Activated CD8-positive, alpha-beta memory T cell treated with anti-CD3 and anti-CD28 coated beads for 36 hours (primary cell): Measurements from ENCODE around the gene NUP43. TPM values are rescaled to one million over a fixed set of nuclear protein-coding genes. Genes with fewer than 3 reads are reported as not detected.
"Not testable (repeated sequence)": the region's sequence is repeated elsewhere in the genome, so short reads cannot be mapped to it uniquely, and the experiment has no call there.

Experiments used
- CTCF ChIA-PET: fragments of 350-600 bp; sonication (Branson Sonifier 250); formaldehyde crosslinking; loops from one replicate; lab custom pipeline; 2021; ENCODE audit warnings: antibody characterized with exemption; lab: Charles Lee
- POLR2A ChIA-PET: fragments of 350-600 bp; sonication (Branson Sonifier 250); formaldehyde crosslinking; loops from one replicate; lab custom pipeline; 2021; ENCODE audit warnings: antibody characterized with exemption; lab: Charles Lee
- total RNA-seq, 2 experiments: library from RNA; stranded (reverse); gene quantifications; one replicate each; pipeline ENCODE4 v1.2.3, GENCODE V29; 2021

The NUP43 gene
- total RNA-seq, 2 experiments from 2014 or later = 87.4 to 89.3 TPM

DNA sequence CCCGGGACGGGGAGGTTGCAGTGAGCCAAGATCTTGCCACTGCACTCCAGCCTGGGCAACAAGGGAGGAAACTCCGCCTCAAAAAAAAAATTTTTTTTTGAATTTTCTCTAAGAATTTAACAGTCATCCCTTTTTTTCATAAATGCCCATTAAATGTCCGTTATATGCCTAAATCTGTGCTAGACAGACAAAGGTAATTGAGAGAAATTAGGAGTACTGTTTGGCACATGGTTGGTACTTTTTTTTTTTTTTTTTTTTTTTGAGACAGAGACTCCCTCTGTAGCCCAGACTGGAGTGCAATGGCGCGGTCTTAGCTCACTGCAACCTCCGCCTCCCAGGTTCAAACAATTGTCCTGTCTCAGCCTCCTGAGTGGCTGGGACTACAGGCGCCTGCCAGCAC lies 4.9 kb upstream of the NUP43 start:
- ChIA-PET CTCF (interaction anchor here (0.8 to 1.0 kb wide), 2 partner anchors 47 to 121 kb away, joined by 3 to 4 read pairs; no protein-coding TSS in a partner anchor), POLR2A (no interaction called here)

DNA sequence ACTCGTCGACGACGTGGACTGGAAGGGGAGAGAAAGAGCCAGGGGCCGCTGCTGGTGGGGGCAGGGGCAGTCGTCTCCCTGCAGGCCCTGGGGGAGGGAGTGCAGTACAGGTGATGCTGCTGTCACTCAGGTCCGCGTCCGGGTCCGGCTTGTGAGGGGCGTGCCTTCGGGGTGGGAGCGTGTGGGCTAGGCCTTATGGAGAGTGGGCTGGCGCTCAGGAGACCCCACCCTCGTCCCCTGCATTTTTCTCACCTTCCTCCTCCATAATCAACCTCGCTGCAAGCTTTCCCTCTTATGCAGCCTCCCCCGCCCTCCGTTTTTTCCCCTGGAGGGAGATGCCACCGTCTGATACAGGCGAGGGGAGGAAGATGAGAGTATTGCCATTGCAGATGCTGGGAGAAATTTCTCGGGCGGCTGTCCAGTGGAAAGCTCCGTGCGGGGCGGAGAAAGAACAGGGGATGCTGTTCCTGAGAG lies 3.8 kb upstream of the NUP43 start:
- POLR2A ChIA-PET = interaction anchor here (0.6 to 1.7 kb wide), 3 partner anchors 27 to 184 kb away, joined by 3 to 7 read pairs (median 4); partner anchors contain the start of genes GINM1 and LATS1
- CTCF ChIA-PET = interaction anchor here (1.0 kb wide), 1 partner anchor 46 kb away, joined by 4 read pairs; no protein-coding TSS in a partner anchor

DNA sequence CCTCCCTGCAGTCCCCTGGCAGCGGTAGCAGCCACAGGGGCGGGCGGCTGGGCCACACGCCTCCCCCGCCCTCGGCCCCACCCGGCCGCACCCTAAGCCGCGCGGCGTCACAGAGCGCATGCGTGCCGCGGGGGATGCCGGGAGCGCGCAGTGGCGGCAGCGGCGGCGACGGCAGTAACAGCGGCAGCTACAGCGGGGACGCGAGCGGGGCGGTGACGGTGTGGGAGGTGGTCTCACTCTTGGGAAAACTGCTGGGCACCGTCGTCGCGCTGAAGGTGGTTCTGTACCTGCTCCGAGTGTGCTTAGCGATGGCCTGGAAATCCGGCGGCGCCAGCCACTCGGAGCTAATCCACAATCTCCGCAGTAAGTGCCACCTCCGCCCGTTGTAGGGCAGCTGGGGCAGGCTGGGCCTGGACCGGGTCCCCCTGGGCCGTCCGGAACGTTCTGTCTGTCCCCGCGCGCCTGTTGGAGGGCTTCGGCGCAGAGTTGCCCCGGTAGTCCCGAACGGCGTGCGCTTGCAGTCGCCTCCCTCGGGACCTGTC lies 3.3 kb upstream of the NUP43 start, which contains the start of gene PCMT1:
Gene PCMT1 (plus strand): TSS at position 148 of the 542 bp plus-strand sequence. CDS start 161 bp downstream, at position 309.
- ChIA-PET CTCF (no interaction called here), POLR2A (interaction anchor here (1.3 to 1.7 kb wide), 2 partner anchors 32 to 184 kb away, joined by 3 to 7 read pairs; partner anchors contain the start of genes GINM1 and LATS1)

DNA sequence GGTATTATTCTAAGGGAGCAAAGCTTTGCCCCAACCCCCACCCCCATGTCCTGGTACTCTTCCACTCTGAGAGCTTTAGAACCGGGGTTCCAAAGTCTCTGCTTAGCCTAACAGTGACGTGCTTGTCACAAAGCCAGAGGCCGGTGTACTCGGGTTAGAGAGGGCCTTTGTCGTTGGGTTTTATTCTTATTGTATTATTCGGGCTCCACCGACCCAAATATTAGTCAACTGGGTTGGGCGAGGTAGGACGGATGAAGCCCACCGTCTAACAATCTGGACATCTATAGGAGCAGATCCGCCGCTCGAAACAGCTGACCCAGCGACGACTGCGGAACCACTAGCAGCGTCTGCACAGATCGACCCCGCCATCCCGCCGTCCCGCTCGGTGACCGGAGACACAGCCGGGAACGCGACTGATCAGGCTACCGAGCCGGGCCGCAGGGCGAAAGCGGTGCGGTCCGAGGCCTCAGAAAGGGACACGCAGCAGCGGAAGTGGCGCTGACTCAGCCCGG lies 2.8 kb upstream of the NUP43 start:
- POLR2A ChIA-PET = interaction anchor here (1.7 kb wide), 1 partner anchor 31 kb away, joined by 7 read pairs; the partner anchor contains the start of gene LATS1
- CTCF ChIA-PET = interaction anchor here (0.6 kb wide), 1 partner anchor 22 kb away, joined by 3 read pairs; no protein-coding TSS in a partner anchor

DNA sequence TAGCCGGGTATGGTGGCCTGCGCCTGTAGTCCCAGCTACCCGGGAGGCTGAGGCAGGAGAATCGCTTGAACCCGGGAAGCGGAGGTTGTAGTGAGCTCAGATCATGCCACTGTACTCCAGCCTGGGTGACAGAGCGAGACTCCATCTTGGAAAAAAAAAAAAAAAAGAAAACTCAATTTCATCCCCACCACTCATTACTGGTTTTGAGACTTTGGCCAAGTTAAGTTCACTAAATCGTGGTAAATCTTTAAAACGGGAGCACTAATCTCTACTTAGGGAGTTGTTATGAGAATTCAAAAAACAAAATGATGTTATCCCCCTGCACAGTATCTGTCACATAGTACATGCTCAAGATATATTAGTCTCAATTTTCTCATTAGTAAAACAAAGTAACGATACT lies 1.1 kb downstream of the NUP43 start:
- POLR2A ChIA-PET = not testable (repeated sequence)
- CTCF ChIA-PET = interaction anchor here (0.9 to 1.5 kb wide), 2 partner anchors 9 to 12 kb away, joined by 3 read pairs; no protein-coding TSS in a partner anchor

DNA sequence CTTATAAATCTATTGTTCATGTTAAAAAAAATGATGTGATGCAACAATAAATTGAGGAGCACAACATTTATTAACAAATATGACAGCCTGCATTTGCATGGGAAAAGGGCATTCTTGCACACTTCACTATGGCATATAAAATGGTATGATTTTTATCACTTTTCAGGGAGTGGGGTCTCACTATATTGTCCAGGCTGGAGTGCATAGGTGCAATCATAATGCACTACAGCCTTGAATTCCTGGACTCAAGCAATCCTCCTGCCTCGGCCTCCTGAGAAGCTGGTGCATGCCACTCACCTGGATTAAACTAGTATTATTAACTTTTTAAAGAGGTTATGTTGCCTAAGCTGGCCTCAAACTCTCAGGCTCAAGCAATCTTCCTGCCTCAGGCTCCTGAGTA lies 11.4 kb downstream of the NUP43 start:
- ChIA-PET POLR2A (interaction anchor here (0.7 kb wide), 1 partner anchor 8 kb away, joined by 4 read pairs; no protein-coding TSS in a partner anchor), CTCF (interaction anchor here (0.7 kb wide), 1 partner anchor 19 kb away, joined by 3 read pairs; no protein-coding TSS in a partner anchor)

DNA sequence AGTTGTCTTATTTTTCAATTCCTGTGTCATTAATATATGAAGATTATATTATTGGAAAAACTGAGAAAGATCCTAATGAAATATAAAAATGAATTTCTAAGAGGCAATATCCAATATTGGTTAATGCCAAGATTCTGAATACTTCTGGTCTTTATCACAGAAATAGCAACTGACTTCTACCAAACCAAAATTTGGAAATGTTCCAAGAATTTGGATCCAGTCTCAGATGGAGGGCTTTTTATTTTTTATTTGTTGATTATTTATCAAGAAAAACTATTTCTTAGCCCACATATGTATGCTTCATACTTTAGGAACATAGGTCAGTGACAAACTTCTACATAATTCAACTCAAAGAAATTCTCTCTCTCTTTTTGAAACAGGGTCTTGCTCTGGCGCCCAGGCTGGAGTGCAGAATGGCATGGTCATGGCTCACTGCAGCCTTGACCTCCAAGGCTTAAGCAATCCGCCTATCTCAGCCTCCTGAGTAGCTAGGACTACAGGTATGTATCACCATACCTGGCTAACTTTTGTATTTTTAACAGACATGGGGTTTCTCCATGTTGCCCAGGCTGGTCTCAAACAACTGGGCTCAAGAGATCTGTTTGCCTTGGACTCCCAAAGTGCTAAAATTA lies 13.1 kb downstream of the NUP43 start:
- CTCF ChIA-PET = no interaction called here
- POLR2A ChIA-PET = no interaction called here

DNA sequence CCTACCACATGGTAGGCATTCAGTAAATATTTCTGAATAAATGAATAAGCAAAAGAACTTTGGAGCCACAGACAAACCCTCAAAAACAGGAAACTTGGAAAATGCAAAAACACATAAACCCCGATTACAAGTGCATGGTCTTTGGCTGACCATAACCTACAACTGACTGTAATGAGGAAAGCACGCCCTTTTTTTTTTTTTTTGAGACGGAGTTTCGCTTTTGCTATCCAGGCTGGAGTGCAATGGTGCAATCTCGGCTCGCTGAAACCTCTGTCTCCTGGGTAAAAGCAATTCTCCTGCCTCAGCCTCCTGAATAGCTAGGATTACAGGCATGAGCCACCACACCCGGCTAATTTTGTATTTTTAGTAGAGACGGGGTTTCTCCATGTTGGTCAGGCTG lies 16.5 kb downstream of the NUP43 start:
- ChIA-PET CTCF (interaction anchor here (0.5 kb wide), 1 partner anchor 1443 kb away, joined by 3 read pairs; no protein-coding TSS in a partner anchor), POLR2A (no interaction called here)

DNA sequence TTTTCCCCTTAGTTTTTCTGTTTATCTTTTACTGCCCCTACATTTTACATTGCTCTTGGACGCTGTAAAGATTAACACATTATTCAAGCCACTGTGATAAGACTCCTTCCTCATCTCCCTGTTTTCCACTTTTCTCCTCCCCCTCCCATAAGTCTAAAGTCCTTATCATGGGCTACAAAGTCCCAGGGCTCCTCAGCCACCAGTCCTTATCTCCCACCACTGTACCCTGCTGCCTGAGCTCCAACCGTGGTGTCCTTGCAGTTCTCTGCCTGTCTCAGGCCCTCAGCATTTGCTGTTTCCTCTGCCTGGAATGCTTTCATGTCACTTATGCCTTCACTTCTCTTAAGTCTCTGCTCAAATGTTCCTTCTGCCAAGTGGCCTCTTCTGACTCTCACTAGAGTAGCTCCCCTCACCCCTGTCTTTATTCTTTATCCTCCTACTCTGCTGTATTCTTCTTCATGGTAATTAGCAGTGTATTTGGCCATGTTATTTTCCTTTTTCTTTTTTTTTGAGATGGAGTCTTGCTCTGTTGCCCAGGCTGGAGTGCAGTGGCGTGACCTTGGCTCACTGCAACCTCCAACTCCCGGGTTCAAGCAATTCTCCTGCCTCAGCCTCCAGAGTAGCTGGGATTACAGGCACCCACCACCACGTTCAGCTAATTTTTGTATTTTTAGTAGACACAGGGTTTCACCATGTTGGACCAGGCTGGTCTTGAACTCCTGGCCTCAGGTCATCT lies 17.7 kb downstream of the NUP43 start:
- POLR2A ChIA-PET = no interaction called here

DNA sequence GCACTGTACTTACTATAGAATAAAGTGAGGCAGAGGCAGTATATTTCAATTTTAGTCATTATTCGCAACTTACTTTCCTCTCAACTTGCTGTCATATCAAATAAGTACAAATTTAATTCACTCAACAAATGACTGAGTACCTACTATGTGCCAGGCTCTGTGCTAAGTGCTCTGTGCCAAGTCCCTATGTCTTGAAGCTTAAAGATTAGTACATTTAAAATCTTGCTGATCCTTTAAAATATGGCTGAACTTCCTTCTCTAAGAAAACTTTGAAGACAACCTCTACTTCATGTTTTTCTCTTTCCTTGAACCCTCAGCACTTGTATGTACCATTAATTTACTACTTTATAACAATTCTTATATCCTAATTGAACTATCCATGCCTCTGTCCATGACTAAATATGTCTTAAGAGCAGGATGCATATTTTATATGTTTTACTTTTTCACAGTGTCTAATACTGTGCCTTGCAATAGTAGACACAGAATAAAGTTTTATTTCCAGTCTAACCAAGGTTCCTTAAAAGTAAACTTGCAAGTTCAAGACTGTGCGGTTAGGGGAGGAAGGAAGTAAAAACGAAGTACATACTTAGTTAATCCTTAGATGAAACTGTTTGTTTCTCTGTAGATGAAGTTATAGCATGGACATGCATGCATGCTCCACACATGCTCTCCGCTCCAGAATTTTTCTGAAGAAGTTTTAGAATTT lies 18.4 kb downstream of the NUP43 start:
- CTCF ChIA-PET = no interaction called here
- POLR2A ChIA-PET = no interaction called here

More for the DNA sequence above, 17.7 kb downstream of the NUP43 start:
- CTCF ChIA-PET = no interaction called here

DNA sequence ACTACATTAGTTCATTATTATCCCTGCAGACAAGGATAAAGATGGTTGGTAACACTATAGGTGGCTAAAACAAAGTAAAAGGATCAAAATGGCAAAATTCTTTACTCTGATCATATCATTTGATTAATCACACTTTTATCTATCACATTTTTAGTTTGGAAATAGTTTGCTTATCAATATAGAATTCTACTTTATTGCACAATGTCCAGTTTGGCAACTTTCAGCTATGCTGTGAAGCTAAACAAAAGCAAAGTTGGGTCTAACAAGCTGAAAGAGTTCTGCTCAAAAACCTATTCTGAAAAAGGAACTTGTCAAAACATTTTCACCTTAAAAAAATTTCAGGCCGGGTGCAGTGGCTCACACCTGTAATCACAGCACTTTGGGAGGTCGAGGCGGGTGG lies 20.5 kb downstream of the NUP43 start:
- CTCF ChIA-PET = no interaction called here

DNA sequence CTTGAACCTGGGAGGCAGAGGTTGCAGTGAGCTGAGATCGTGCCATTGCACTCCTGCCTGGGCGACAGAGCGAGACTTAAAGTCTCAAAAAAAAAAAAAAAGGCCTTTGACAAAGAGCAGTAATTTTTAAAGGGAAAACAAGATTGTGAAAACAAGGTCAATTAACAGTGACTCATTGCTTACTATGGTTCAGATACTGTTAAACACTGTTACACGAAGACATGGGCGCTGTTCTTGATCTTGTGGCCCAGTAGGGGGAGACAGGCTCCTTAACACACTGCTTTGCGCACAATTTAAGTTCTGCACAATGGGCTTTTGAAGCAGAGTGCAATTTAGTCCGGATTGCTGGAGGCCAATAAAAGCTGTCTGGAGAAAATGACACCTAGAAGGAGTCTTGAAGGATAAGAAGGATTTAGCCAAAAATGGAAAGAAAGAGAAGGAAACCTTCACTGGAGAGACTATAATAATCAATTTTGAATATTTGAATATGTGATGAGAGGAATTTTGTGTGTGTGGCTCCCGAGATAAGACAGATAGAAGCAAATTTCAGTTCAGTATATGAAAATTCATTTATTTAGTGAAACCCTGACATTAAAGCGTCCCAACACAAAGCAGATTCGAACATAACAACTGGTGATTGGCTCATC lies 22.4 kb downstream of the NUP43 start:
- ChIA-PET POLR2A (interaction anchor here (0.7 kb wide), 1 partner anchor 29 kb away, joined by 5 read pairs; no protein-coding TSS in a partner anchor), CTCF (interaction anchor here (0.6 kb wide), 2 partner anchors 35 to 97 kb away, joined by 3 read pairs; no protein-coding TSS in a partner anchor)

More for the DNA sequence above, 20.5 kb downstream of the NUP43 start:
- POLR2A ChIA-PET = no interaction called here

DNA sequence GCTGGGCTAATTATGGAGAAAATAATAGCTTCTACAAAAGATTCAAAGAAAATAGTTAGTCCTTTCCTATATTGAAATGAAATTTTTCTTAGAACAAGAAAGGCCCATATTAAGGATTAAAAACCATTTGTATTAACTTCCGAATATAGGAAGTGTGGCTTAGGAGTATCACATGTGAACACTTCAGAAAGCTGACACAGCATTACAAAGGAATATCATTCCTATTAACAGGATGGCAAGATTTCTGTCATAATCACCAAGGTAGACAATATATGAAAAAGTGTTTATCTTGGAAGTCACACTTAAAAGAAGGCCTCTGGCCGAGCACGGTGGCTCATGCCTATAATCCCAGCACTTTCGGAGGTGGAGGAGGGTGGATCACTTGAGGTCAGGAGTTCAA lies 23.1 kb downstream of the NUP43 start:
- ChIA-PET CTCF (interaction anchor here (0.6 kb wide), 1 partner anchor 35 kb away, joined by 3 read pairs; no protein-coding TSS in a partner anchor), POLR2A (interaction anchor here (0.6 to 0.7 kb wide), 2 partner anchors 27 to 29 kb away, joined by 4 to 5 read pairs; no protein-coding TSS in a partner anchor)

DNA sequence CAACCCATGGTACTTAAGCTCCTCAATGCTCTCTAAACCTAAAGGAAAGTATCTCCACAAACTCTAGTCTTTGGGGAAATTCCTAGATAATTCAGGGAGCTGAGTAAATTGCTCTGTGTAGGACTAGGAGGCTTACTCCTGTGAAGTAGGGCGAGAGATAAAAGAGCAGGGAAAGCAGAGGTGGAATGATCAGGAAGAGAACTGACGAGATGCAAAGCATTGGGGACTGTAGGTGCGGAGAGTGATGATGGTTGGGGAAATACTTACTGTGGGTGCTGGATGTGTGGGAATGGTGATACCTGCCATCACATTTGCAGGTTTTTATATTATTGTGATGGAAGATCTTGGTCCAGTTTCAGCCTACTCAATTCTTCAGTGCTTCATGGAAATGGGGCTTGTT lies 26.8 kb downstream of the NUP43 start:
- ChIA-PET CTCF (interaction anchor here (0.7 kb wide), 1 partner anchor 173 kb away, joined by 3 read pairs; no protein-coding TSS in a partner anchor), POLR2A (no interaction called here)

DNA sequence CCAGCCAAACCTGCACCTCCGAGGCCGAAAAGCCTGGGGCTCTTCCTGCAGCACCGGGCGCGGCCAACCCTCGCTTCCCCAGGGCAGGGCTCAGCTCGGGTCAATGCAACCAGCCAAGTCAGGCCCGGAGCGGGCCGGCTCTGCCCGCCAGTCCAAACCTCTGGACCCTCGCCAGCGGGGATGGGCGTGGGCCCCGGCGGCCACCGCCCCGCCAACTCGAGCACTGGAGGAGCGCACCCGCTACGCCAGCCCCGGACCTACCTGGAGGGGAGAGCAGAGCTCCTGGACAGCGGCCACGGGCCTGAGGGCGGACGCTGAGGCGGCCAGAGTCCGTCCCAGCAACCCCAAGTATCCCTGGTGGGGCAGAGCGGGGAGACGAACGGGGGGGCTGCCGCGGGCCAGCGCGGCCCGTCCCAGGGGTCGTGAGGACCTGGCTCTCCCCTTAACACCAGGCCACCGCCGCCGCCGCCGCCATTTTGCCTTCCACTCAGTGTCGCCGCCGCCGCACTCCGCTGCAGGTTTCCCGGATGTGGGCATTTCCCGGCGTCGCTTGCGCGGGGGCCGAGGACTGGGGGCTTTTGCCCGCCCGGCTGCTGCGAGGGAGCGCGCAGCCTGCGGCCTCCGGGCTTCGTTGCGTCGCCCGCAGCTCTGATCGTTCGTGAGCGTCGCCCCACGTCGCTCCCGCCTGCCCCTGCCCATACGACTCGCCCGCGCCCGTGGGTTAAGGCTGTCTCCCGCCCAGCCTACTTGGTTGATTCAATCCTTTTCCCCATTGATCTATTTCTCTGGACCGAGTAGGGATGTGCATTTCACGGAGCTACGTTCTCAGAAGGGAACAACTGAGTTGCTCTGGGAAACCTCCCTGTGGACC lies 28.5 kb downstream of the NUP43 start, which contains the start of gene LATS1:
Gene LATS1 (minus strand): TSS at position 514 of the 871 bp plus-strand sequence. CDS start 15,975 bp downstream, outside the sequence.
- ChIA-PET POLR2A (interaction anchor here (0.6 to 2.4 kb wide), 6 partner anchors 15 to 173 kb away, joined by 3 to 8 read pairs (median 4); partner anchors contain the start of gene PCMT1), CTCF (interaction anchor here (1.5 to 2.0 kb wide), 2 partner anchors 27 to 172 kb away, joined by 3 to 7 read pairs; partner anchors contain the start of gene PPIL4)

DNA sequence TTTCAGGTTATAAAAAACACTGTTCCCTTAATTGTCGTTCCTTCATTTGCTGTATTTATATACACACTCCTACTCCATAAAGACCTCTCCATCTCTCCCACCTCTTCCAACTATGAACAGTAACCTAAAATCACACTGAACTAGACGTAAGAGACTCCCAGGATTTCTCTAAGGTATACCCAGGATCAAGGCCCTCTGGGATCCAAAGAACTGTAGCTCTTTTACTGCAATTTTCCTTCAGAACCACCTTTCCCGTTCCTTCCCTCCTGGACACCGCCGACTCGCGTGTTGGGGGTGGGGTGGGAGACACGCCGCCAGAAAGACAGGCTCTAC lies 29.1 kb downstream of the NUP43 start:
- POLR2A ChIA-PET = interaction anchor here (0.6 to 2.4 kb wide), 6 partner anchors 15 to 172 kb away, joined by 3 to 8 read pairs (median 4); partner anchors contain the start of gene PCMT1
- CTCF ChIA-PET = interaction anchor here (1.5 to 2.0 kb wide), 2 partner anchors 27 to 172 kb away, joined by 3 to 7 read pairs; partner anchors contain the start of gene PPIL4
